Measurements from ENCODE around the gene SUSD6.

SUSD6 gene

DNA sequence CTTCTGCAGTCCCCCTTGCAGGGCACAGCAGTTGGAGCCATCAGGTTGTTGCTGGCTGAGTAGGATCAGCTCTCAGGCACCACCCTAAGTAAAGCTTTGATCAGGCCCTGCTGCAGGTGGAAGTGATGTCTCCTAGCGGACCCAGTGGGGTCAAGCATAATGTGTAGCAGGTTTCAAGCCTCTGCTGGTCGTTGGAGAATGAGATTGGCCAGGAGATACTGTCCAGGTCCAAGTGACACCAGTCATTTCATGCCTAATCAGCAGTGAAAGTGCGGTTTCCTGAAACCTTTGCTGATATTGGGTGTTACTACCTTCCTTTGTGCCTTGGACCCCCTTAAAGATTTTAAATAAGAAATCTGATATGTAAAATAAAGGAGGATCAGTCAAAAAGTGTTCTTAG, 72.6 kb downstream of the SUSD6 start:
- TF ChIP-seq CTCF (IDR thresholded peaks at IDR 0.05; ENCODE audit: low read depth, low read length, poor library complexity, severe bottlenecking), result no peak
- TF ChIP-seq EZH2phosphoT487 (IDR thresholded peaks at IDR 0.05; ENCODE audit: borderline replicate concordance, low read length), result no peak
- peaks cover 4% of the 10 kb centered on the region; the same call in 1 of the 2 replicates for H4K20me1 ChIP-seq (ENCODE audit: control insufficient read depth, insufficient read depth, low read depth, low read length)
- H3K9me3 ChIP-seq (ENCODE audit: control insufficient read depth, insufficient read depth, low read length), result no peaks in the 10 kb centered on the region
- H3K36me3 ChIP-seq (ENCODE audit: control insufficient read depth, low read length), result 0 out of 2 replicates have a peak, but pooled peaks cover 8% of the 10 kb centered on the region
- H3K79me2 ChIP-seq (ENCODE audit: control insufficient read depth, low read length), result peaks cover 71% of the 10 kb centered on the region
- peak overlapping the region; percentile 7; the same call in 1 of the 2 replicates for H3K4me2 ChIP-seq (ENCODE audit: low read length)
- H3K4me1 ChIP-seq (ENCODE audit: control insufficient read depth, low read length), result peaks cover 48% of the 10 kb centered on the region
- no peak overlapping the region for H3K4me3 ChIP-seq (ENCODE audit: low read length)
- H3K27me3 ChIP-seq (ENCODE audit: control insufficient read depth, low read length), result no peaks in the 10 kb centered on the region
- no peaks in the 10 kb centered on the region for H3F3A ChIP-seq (ENCODE audit: control insufficient read depth, insufficient read depth)
- H3K9me2 ChIP-seq (replicated peaks; ENCODE audit: control insufficient read depth, low read length), result no peaks in the 10 kb centered on the region
- no peak overlapping the region for H3K27ac ChIP-seq (ENCODE audit: low read depth, low read length)

- H3K79me2 ChIP-seq (ENCODE audit: control insufficient read depth, low read length), result peaks cover 70% of the 10 kb centered on the region
- H3K27ac ChIP-seq (ENCODE audit: low read depth, low read length), result no peak overlapping the region
- no peaks in the 10 kb centered on the region for H3F3A ChIP-seq (ENCODE audit: control insufficient read depth, insufficient read depth)
Measured at GRCh38 chr14:69684461-69685217, 73.2 kb downstream of the SUSD6 start.

DNA sequence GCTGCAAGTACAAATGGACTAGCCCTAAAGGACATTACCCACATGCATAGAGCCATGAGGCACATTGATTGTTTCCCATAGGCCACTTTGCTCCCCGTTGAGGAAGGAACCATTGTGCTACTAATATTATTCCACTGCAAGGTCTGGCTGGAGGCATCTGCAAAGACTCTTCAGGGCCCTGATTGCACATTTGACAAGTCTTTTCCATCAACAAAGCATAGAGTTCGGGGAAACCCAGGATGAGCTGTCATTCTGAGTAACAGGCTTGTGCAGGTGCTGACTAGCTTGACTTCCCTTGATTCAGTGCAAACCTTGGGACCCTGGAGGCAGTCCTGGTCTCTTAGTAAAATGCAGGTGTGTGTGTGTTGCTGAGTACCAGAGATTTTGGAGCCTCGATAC, 73.8 kb downstream of the SUSD6 start:
- Histone ChIP-seq H3K79me2 (ENCODE audit: control insufficient read depth, low read length) (peaks cover 69% of the 10 kb centered on the region), H3K27me3 (ENCODE audit: control insufficient read depth, low read length) (no peaks in the 10 kb centered on the region), H3K4me1 (ENCODE audit: control insufficient read depth, low read length) (peaks cover 48% of the 10 kb centered on the region), H3K4me2 (ENCODE audit: low read length) (peak overlapping the region; percentile 27), H3K27ac (ENCODE audit: low read depth, low read length) (no peak overlapping the region), H3K9me3 (ENCODE audit: control insufficient read depth, insufficient read depth, low read length) (no peaks in the 10 kb centered on the region), H3K4me3 (ENCODE audit: low read length) (no peak overlapping the region), H3K36me3 (ENCODE audit: control insufficient read depth, low read length) (0 out of 2 replicates have a peak, but pooled peaks cover 8% of the 10 kb centered on the region), H3K9me2 (replicated peaks; ENCODE audit: control insufficient read depth, low read length) (no peaks in the 10 kb centered on the region), H4K20me1 (ENCODE audit: control insufficient read depth, insufficient read depth, low read depth, low read length) (peaks cover 4% of the 10 kb centered on the region; the same call in 1 of the 2 replicates), H3F3A (ENCODE audit: control insufficient read depth, insufficient read depth) (no peaks in the 10 kb centered on the region)
- TF ChIP-seq EZH2phosphoT487 (IDR thresholded peaks at IDR 0.05; ENCODE audit: borderline replicate concordance, low read length) (no peak), CTCF (IDR thresholded peaks at IDR 0.05; ENCODE audit: low read depth, low read length, poor library complexity, severe bottlenecking) (no peak)

More at GRCh38 chr14:69684461-69685217, 73.2 kb downstream of the SUSD6 start:
- Histone ChIP-seq H3K27me3 (ENCODE audit: control insufficient read depth, low read length) (no peaks in the 10 kb centered on the region), H3K9me3 (ENCODE audit: control insufficient read depth, insufficient read depth, low read length) (no peaks in the 10 kb centered on the region), H4K20me1 (ENCODE audit: control insufficient read depth, insufficient read depth, low read depth, low read length) (peaks cover 4% of the 10 kb centered on the region; the same call in 1 of the 2 replicates), H3K4me3 (ENCODE audit: low read length) (no peak overlapping the region), H3K4me2 (ENCODE audit: low read length) (peak overlapping the region; percentile 27), H3K4me1 (ENCODE audit: control insufficient read depth, low read length) (peaks cover 48% of the 10 kb centered on the region), H3K9me2 (replicated peaks; ENCODE audit: control insufficient read depth, low read length) (no peaks in the 10 kb centered on the region), H3K36me3 (ENCODE audit: control insufficient read depth, low read length) (0 out of 2 replicates have a peak, but pooled peaks cover 8% of the 10 kb centered on the region)
- TF ChIP-seq CTCF (IDR thresholded peaks at IDR 0.05; ENCODE audit: low read depth, low read length, poor library complexity, severe bottlenecking), result no peak
- TF ChIP-seq EZH2phosphoT487 (IDR thresholded peaks at IDR 0.05; ENCODE audit: borderline replicate concordance, low read length), result no peak

All from DOHH2 (cell line).